T-helper 9 cell (primary cell): Measurements from ENCODE around the gene BBS4.
A peak's percentile ranks its signal among the peaks of the same experiment; 100 is the strongest.
"Not testable (repeated sequence)": the region's sequence is repeated elsewhere in the genome, so short reads cannot be mapped to it uniquely, and the experiment has no call there.

ENCODE experiments used
- DNase-seq: peaks from one replicate; pipeline ENCODE4 v3.0.0-alpha.2; 2020
- total RNA-seq, 2 donors: gene quantifications; one replicate each; lab custom pipeline; 2026; lab: John Stamatoyannopoulos, UW

BBS4 gene, protein sequence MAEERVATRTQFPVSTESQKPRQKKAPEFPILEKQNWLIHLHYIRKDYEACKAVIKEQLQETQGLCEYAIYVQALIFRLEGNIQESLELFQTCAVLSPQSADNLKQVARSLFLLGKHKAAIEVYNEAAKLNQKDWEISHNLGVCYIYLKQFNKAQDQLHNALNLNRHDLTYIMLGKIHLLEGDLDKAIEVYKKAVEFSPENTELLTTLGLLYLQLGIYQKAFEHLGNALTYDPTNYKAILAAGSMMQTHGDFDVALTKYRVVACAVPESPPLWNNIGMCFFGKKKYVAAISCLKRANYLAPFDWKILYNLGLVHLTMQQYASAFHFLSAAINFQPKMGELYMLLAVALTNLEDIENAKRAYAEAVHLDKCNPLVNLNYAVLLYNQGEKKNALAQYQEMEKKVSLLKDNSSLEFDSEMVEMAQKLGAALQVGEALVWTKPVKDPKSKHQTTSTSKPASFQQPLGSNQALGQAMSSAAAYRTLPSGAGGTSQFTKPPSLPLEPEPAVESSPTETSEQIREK
- total RNA-seq: 12.5 to 16.2 reads per million in 2 donors

GRCh38 chr15:72685925-72686794 is at the start of gene BBS4, which contains the start of gene HIGD2B:
BBS4 (plus strand) TSS chr15:72686207; CDS start chr15:72686228, 21 bp downstream.
HIGD2B (minus strand) TSS chr15:72686182; CDS start chr15:72676374, 9,808 bp downstream.
- DNase-seq: peak; percentile 71

GRCh38 chr15:72636519-72637282 is 49.3 kb upstream of the BBS4 start:
- DNase-seq: peak; percentile 35

DNA sequence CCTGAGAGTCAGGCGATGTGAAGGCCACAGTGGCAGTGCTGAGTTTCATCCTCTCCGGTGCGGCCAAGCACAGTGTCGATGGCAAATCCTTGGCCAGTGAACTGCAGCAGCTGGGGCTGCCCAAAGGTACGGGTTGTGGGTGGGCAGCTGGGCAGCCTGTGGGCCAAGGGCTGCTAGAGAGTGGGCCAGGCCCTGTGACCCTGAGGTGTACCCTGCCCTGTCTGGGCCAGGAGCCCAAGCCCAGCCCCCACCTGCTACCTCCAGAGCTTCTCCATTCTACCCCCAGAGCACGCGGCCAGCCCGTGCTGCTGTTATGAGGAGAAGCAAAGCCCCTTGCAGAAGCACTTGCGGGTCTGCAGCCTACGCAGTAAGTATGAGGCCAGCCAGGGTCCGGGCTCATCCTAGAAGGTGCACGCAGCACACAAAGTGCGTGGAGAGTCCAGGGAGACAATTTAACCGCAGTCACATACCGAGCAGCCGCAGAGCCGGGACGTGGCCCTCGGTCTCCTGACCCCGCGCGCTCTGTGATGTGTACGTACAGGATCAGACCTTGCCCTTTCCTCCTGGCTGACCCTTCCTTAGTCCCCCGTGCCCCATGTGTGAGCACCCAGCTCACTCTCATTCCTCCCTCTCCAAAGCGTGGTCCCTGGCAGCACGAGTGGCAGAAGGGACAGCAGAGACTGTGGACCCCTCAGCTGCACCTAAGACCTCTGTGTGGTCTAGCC is 46.1 kb upstream of the BBS4 start:
- not testable (repeated sequence) for DNase-seq

DNA sequence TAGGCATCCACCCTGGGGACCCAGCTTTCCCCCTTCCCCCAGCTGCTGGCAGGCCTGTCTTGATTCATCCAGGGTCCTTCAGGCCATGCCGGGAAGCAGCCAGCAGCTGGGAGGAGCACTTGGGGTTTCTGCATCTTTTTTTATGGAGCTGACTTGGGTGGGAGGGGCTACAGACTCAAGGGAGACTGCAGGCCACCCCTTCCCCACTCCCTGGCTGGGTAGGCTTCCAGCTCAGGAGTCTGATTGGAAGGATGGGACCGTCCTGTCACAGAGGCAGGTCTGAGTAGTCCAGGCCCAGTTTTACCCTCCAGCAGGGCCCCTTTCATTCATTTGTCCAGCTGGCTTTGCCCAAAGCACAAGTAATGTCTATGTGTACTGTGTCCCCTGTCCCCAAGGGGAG is 43.7 kb upstream of the BBS4 start:
- not testable (repeated sequence) for DNase-seq

GRCh38 chr15:72648631-72649253 is 37.3 kb upstream of the BBS4 start:
- not testable (repeated sequence) for DNase-seq

DNA sequence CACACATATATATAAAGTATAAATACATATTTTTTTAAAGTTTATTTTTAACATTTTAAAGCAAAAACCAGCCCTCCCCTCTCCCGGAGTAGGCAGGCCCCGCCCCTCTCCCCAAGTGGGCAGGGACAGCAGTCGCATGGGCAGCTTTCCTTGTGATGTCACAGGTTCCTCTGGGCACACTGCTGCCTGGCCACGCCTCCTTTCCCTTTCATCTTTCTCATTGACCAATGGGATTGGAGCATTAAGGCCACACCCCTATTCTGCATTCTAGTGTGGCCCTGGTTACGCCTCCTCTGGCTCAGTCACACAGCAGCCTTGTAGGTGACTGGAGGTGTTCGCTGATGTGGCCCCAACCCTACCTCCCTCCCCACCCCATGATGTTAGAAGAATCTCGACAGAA is 31.6 kb upstream of the BBS4 start, which contains the start of gene GOLGA6B:
Gene GOLGA6B, plus strand, starts transcription at position 301 of the 400 bp plus-strand sequence. Its CDS starts 41 bp downstream, at position 342.
- DNase-seq: not testable (repeated sequence)

DNA sequence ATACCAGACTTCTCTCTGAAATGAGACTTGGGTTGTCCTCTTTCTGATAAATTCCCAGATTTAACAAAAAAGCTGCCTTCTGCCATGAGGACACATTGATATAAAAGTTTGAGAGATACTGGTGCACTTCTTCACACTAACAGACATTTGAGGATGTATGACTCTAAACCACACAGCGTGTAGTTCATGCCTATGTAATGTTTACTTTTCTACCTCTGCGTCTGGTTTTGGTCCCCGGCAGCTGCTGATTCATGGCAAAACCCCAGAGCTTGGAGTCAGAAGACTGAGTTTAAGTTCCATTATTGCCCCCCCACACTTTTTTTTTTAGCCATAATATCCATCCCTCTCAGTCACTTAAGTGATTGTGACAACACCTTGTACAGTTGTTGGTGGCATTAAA is 30.0 kb upstream of the BBS4 start:
- DNase-seq: not testable (repeated sequence)

DNA sequence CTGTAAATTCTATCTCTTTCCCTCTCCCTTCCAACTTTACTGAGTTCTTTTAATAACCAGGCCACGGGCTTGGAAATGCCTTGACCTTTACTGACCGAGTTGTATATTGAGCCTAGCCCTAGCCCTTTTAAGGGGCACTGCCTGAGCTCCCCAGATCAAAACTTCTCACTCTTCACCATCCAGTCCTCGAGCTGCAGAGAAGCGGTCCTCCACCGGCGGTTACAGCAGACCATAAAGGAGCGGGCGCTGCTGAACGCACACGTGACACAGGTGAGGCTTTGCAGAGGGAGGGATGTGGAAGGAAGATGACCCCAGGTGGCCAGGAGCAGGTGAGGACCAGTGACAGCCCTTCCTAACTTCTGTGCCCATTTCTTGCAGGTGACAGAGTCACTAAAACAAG is 24.9 kb upstream of the BBS4 start:
- not testable (repeated sequence) for DNase-seq

DNA sequence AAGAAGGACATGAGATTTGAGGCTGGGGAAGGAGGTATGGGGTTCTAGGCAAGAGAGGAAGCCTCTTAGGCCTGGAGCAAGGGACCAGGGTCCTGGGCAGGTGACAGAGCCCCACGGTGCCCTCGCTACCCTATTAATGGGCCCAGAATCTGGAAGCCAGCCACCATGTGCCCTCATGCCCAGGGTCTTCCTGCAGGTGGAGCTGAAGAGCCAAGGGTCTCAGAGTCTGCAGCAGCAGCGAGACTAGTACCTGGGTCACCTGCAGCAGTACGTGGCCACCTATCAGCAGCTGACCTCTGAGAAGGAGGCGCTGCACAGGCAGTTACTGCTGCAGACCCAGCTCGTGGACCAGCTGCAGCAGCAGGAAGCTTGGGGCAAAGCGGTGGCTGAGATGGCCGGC is 22.1 kb upstream of the BBS4 start:
- DNase-seq: not testable (repeated sequence)

- not testable (repeated sequence) for DNase-seq
Measured at GRCh38 chr15:72665706-72666105, 20.3 kb upstream of the BBS4 start.

GRCh38 chr15:72669803-72670202 is 16.2 kb upstream of the BBS4 start:
- DNase-seq: not testable (repeated sequence)

GRCh38 chr15:72670656-72671352 is 15.2 kb upstream of the BBS4 start:
- DNase-seq: peak; percentile 55

DNA sequence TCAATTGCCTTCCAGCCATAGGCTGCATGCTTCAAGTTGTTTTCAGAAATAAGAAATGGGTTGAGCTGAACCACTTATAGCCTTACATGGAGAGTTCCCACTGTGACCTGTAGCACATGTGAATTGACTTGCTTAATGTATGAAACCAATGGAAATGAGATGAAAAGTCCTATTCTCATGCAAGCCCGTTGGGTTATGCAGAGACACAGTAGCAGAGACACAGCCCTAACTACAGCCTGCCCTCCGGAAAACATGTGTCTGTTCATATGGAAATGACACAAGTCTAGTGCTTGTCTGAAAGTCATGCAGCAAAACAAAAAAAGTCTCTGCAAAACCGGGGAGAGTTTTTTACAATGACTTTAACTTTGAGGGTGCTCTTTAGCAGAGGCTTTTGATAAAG is 14.5 kb upstream of the BBS4 start:
- no peak for DNase-seq

GRCh38 chr15:72676838-72677237 is 9.2 kb upstream of the BBS4 start:
- no peak for DNase-seq

DNA sequence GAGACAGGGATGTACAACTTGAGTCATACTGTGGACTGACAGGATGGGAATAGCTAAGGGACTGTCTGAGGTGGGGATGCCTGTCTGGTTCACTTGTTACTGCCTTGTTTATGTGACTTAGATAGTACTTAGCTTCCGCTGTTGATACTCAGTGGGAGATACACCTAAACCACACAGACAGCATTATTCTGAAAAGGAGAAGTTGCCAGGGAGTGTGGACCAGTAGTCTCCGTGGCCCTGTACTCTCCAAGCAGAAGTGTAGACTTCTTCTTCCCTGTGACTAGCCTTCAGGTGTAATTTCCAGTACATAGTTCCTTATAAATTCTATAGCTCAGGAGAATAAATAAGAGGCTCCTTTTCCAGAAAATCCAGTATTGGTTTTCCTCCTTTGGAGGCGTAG is 5.1 kb upstream of the BBS4 start:
- DNase-seq: no peak

GRCh38 chr15:72682772-72683171 is 3.2 kb upstream of the BBS4 start:
- DNase-seq: no peak

DNA sequence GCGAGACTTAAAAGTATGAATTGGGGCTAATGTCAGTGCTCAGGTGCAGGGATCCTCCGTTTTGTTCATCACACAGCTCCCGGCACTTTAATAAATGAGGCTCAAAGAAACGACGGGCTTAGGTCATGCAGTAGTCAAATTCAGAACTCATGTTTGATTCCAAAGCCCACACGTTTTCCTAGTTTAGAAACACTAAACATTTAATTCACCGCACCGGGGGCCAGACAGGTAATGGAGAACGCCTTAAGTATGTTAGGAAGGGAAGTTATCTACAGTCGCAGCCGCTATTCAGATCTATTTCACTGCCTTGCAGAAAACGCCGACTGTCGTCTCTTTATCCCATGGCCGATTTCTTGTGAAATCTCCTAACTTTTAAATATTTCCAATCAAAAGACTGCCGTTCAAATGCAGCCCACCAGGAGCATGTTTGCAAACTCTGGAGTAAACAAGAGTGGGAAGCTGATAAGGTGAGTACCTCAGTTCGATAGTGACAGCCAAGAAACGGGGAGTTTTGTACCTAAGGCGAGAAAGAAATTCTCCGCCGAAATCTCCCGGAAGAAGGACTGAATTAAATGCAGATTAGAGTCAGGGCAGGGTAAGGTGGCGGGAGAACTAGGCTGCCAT is 594 bp upstream of the BBS4 start:
- DNase-seq: no peak

- no peak for DNase-seq
Measured at GRCh38 chr15:72688697-72689096, 2.7 kb downstream of the BBS4 start.

DNA sequence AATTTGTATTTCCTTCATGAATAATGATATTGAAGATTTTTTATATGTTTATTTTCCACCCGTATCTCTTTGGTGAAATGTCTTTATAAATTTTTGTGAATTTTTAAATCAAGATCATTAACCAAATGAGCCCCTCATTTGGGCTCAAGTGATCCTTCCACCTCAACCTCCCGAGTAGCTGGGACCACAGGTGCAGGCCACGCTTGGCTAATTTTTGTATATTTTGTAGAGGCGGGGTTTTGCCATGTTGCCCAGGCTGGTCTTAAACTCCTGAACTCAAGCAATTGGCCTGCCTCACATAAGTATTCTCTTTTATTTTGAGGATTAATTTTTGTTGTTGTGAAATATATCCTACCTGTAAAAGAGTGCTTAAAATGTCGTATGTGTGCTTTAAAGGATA is 4.9 kb downstream of the BBS4 start:
- no peak for DNase-seq

- DNase-seq: no peak
Measured at GRCh38 chr15:72698938-72699337, 12.9 kb downstream of the BBS4 start.
